ENCODE data around the gene PSMG3.
A peak's percentile ranks its signal among the peaks of the same experiment; 100 is the strongest.

Gene PSMG3

DNA sequence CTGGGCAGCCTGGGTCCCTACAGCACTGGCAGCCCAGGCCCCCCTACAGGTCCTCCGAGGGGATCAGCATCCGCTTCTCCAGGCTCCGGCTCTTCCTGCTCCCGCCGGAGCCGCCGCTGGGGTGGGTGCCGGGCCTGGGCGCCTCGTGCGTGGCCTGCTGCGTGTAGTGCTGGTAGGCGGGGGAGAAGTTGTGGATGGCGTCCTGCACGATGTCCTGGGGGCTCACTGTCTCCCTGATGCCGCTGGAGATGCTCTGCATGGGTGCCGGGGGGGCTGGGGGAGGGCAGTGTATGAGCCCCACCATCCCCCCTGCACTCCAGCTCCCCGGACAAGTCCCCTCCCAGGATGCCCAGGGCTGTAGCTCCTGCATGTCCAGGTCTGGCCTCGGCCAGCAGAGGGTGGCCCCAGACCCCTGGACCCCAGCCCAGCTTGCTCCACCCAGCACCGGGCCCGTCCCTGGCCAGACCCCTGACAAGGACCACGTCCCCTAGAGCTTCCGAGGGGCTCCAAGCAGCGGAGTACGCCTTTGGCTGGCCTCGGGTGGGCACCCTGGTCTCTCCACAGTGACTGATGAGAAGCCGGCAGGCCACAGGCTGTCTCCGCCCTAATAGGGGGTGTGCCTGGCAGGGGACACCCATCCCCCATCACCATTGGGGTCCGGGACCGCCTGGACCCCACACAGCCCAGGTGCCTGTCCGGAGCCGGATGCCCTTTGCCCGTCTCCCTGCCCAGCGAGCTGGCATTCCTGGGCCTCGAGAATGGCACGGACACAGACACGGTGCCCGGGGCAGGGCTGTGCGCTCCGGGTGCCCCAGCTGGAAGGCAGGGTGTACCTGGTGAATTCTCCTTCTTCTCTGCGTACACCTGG, 22.7 kb downstream of the PSMG3 start:
- FAIRE-seq (peak; percentile 13), DNase-seq (ENCODE audit: insufficient read length, low spot score) (no peak)

GRCh38 chr7:1546274-1546908, 23.4 kb downstream of the PSMG3 start:
- FAIRE-seq = no peak
- no peak for DNase-seq (ENCODE audit: insufficient read length, low spot score)

GRCh38 chr7:1545417-1546246, 24.2 kb downstream of the PSMG3 start:
- no peak for DNase-seq (ENCODE audit: insufficient read length, low spot score)
- FAIRE-seq = no peak

- DNase-seq (ENCODE audit: insufficient read length, low spot score) = no peak
- no peak for FAIRE-seq
Observed at GRCh38 chr7:1544896-1545416, 24.9 kb downstream of the PSMG3 start.

DNA sequence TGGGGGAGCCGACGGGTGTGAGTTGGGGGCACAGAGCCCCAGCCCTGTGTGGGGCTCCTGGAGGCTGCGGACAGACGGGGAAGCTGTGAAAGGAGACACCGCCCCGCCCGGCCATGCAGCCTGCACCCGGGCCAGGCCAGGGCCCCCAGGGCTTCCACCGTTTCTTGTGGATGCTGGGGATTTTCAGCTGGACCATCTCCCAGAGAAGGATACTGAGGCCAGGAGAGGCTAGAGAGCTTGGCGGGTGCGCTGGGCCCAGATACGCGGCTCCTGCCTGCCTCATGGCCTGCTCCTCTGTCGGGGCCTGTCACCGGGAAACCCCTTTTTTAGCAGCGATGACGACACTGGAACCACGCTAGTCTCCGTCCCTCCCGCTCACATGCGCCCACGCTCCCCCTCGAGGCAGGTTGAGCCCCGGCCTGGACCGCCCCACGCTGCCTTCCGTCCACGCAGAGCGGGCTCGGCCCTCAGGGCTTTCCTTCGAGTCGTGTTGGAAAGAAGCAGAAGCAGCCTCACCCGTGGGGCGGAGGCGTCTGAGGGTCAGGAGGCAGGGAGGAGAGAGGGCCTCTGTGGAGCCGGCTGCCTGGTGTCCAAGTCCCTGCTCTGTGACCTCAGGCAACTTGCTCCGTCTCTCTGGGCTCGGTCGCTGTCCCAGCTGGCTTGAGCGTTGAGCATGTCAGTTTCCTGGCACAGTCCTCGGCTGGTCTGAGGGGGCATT, 25.5 kb downstream of the PSMG3 start:
- DNase-seq (ENCODE audit: insufficient read length, low spot score) (no peak), FAIRE-seq (no peak)

DNA sequence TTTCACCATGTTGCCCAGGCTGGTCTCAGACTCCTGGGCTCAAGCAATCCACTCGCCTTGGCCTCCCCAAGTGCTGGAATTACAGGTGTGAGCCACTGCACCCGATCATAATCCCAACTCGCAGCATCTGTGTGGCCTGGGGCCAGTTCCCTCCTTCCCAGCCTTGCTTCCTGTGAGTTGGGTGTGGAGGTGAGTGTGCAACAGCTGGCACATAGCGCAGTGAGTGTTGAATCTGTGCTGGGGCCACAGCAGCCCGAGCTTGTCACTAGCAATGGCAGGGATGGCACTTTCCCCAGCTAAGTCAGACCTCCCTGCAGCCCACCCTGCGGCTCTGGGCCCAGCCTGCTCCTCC, 26.0 kb downstream of the PSMG3 start:
- FAIRE-seq (no peak), DNase-seq (ENCODE audit: insufficient read length, low spot score) (no peak)

GRCh38 chr7:1542841-1543747, 26.7 kb downstream of the PSMG3 start:
- no peak for DNase-seq (ENCODE audit: insufficient read length, low spot score)
- no peak for FAIRE-seq

DNA sequence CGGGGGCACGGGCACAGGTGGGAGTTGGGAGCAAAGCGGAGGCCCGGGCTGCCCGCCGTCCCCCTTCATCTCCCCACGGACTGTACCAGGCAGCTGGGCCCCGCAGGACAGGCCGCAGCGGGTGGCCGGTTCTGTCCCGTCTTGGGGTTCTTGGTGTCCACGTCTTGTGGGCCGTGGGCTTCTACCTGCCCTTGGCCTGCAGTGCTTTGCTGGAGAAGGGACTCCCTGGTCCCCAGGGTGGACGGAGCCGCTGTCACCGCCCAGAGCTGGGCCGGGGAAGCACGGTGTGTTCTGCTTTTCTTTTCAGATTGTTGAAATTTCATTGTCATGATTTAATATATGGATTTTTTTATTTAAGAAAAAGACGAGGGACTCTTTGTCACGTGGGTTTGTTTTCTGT, 27.5 kb downstream of the PSMG3 start:
- FAIRE-seq = no peak
- no peak for DNase-seq (ENCODE audit: insufficient read length, low spot score)

DNA sequence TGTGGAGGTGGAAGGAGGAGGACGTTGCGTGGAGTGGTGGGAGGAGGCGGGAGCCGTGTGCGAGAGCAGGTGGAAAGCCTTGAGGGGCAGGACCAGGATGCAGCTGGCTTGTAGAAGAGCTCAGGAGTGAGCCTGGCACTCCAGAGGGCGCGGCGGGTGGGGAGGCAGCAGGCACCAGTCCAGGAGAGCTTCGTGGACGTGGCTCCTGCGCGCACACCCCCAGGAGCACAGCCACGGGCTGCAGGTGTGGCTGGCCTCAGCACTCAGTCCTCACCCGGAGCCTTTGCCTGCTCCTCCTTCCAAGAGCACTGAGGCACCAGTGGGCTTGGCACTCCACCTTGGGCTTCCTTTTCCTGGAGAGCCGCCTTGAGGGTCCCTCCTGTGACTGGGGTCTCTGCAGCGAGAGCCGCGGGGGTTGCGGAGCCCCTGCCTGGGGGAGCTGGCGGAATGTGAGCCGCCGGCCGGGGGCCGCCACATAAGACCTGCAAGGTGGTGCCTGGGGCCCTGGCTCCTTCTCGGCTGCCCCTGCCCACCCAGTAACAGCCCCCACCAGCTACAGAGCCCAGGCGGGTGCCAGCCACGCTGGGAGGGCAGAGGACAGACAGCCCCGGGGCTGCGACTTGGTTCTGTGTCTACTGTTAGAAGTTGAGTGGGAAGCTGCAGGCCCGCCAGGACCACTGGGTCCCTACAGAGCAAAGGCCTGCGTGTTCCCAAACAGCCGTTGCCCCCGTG, 28.2 kb downstream of the PSMG3 start:
- FAIRE-seq = no peak

DNA sequence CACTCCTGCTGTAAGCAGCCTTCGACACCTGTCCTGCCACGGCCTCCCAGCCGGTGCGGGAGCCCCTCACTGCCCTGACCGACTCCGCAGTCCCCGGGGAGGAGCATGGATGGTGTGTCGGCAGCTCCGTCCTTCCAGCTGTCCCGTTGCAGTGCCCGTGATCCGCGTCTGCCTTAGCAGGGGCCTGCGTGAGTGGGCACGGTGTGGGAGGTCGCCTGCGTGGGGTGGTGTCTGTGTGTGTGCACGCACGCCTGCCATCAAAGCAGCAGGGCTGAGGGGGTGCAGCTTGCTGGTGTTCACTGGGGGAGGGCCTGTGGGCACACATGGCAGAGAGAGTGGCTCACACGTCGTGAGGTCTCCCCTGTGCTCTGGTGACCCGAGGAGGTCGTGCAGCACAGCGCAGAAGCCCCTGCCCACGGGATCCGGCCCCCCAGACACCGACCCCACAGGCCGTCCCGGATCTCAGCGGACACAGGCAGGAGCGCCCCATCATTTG, 29.0 kb downstream of the PSMG3 start:
- no peak for DNase-seq (ENCODE audit: insufficient read length, low spot score)
- peak; percentile 76 for FAIRE-seq

More for the DNA sequence above, 28.2 kb downstream of the PSMG3 start:
- no peak for DNase-seq (ENCODE audit: insufficient read length, low spot score)

DNA sequence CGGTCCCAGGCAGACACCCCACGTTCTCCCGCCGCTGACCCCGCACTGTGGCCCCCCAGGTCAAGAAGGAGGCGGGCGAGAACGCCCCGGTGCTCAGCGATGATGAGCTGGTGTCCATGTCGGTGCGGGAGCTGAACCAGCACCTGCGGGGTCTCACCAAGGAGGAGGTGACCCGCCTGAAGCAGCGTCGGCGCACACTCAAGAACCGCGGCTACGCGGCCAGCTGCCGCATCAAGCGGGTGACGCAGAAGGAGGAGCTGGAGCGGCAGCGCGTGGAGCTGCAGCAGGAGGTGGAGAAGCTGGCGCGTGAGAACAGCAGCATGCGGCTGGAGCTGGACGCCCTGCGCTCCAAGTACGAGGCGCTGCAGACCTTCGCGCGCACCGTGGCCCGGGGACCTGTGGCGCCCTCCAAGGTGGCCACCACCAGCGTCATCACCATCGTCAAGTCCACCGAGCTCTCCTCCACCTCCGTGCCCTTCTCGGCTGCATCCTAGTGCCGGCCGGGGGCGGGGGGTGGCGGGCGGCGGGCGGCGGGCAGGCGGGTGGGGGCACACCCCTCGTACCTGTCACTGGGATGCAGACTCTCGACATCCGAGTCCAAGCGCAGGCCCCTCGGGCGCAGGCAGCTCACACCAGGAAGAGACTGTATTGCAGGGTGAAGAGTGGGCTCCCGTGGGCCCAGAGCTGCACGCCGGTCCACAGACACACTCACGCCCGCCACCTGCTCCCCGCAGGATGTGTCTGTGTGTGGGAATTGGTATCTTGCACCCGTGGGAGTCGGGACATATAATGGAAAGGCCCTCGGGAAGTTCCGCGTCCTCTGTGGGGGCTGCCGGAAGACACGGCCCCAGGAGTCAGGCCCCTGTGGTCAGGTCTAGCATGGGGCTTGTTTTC, 29.7 kb downstream of the PSMG3 start:
- FAIRE-seq (no peak), DNase-seq (ENCODE audit: insufficient read length, low spot score) (no peak)

DNA sequence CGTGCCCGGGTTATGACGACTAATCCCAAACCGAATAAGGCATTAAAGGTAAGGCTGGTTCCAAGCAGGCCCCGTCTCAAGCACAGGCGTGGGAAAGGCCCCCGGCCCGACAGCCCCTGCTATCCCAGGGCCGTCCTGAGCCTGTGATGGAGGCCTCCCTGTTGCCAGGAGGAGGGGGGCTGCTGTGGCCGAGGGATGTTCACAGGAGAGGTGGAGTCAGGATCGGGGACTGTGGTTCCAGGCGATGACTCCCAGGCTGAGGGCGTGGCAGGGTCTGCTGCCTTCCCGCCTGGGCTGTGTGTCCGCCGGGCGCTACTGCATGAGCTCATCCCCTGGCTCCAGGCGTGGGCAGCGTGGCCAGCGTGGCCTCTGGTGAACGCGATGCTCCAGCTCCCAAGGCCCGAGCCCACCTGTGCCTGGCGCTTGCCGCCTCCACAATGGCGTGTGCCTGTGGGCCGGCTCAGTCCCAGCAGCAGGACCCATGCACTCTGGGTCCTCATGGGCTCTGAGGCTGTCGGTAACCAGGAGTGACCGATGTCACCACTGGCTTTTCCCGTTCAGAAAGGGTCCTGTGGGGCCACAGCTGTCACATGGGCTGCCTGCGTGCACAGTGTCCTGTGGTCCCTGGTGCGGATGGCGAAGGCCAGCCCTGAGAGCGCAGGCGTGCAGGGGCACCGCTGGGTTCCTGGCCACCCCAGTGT, 30.5 kb downstream of the PSMG3 start:
- FAIRE-seq (no peak), DNase-seq (ENCODE audit: insufficient read length, low spot score) (no peak)

GRCh38 chr7:1538544-1539180, 31.2 kb downstream of the PSMG3 start:
- FAIRE-seq = peak; percentile 31

GRCh38 chr7:1537535-1538412, 32.1 kb downstream of the PSMG3 start:
- DNase-seq (ENCODE audit: insufficient read length, low spot score) = peak; percentile 99

More at GRCh38 chr7:1538544-1539180, 31.2 kb downstream of the PSMG3 start:
- DNase-seq (ENCODE audit: insufficient read length, low spot score) = no peak

GRCh38 chr7:1536743-1537534, 32.9 kb downstream of the PSMG3 start:
- FAIRE-seq = peak; percentile 98
- DNase-seq (ENCODE audit: insufficient read length, low spot score) = peak; percentile 100

More at GRCh38 chr7:1537535-1538412, 32.1 kb downstream of the PSMG3 start:
- FAIRE-seq = no peak
